Pons (tissue), 1 donor: ENCODE measurements around the gene TBX21.
A peak's percentile ranks its signal among the peaks of the same experiment; 100 is the strongest.

Experiments used
- DNase-seq: peaks from one replicate; pipeline ENCODE4 v3.0.0-alpha.2; 2016; ENCODE audit warnings: low spot score

The TBX21 gene

GRCh38 chr17:47698749-47699535 is 34.1 kb upstream of the TBX21 start:
- peak; percentile 40 for DNase-seq

- DNase-seq: no peak
These were observed 33.5 kb upstream of the TBX21 start for GRCh38 chr17:47699536-47699840.

GRCh38 chr17:47700471-47701449 is 32.3 kb upstream of the TBX21 start:
- no peak for DNase-seq

GRCh38 chr17:47701608-47702007 is 31.4 kb upstream of the TBX21 start:
- DNase-seq: no peak

GRCh38 chr17:47702391-47702995 is 30.5 kb upstream of the TBX21 start:
- no peak for DNase-seq

GRCh38 chr17:47703191-47703591 is 29.8 kb upstream of the TBX21 start:
- no peak for DNase-seq

GRCh38 chr17:47703671-47704070 is 29.4 kb upstream of the TBX21 start:
- no peak for DNase-seq

GRCh38 chr17:47704116-47704515 is 28.9 kb upstream of the TBX21 start:
- no peak for DNase-seq

GRCh38 chr17:47704736-47705135 is 28.3 kb upstream of the TBX21 start:
- DNase-seq: no peak

GRCh38 chr17:47705536-47706530 is 27.2 kb upstream of the TBX21 start:
- no peak for DNase-seq

GRCh38 chr17:47707056-47707804 is 25.8 kb upstream of the TBX21 start:
- peak; percentile 92 for DNase-seq

- DNase-seq: no peak
These were observed 25.2 kb upstream of the TBX21 start for GRCh38 chr17:47707884-47708283.

GRCh38 chr17:47708312-47708863 is 24.6 kb upstream of the TBX21 start:
- DNase-seq: no peak

- DNase-seq: no peak
These were observed 24.0 kb upstream of the TBX21 start for GRCh38 chr17:47708864-47709541.

GRCh38 chr17:47709594-47709993 is 23.4 kb upstream of the TBX21 start:
- no peak for DNase-seq

GRCh38 chr17:47711366-47712099 is 21.5 kb upstream of the TBX21 start:
- DNase-seq: no peak

GRCh38 chr17:47712330-47713023 is 20.6 kb upstream of the TBX21 start:
- DNase-seq: no peak

GRCh38 chr17:47713980-47714700 is 18.9 kb upstream of the TBX21 start:
- DNase-seq: no peak
